HuH-7 (cell line): ENCODE results near the gene CHPF.

Source experiments
- DNase-seq: peaks from one replicate; pipeline ENCODE4 v3.0.0; 2011; ENCODE audit warnings: low spot score

Gene CHPF

DNA sequence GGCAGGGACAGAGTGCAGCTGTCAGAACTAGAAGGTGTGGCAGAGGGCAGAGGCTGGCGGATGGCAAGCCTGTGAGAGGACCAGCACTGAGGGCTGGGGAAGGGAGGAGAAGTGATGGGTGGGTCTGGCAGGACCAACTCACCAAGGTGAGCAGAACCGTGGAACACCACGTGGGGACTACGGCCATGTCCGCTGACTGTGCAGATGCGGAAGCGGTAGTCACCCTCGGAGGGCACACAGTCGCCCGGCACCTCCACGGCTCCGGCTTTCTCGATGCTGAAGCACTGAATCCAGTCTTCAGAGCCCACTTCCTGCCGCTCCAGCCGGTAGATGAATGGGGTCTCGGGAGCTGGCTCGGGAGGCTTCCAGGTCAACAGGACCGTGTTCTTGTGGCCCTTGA lies 23.5 kb upstream of the CHPF start:
- DNase-seq: no peak

DNA sequence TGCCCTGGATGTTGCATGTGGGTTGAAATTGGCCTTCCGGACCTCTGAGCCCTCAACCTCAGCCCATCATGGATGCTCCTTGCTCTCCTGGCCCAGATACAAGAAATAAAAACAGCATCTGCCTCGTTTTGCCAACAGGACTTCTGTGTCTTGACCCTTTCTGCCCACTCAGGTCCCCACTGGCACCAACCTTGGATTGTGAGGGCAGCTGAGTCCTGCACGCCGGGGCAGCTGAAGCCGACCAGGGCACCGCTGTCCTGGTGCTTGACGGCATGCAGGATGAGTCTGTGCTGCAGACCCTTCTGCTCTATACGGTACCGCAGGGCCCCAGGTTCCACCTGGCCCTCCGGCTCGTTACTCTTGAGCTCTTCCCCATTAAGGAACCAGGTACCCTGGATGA lies 23.0 kb upstream of the CHPF start:
- no peak for DNase-seq

DNA sequence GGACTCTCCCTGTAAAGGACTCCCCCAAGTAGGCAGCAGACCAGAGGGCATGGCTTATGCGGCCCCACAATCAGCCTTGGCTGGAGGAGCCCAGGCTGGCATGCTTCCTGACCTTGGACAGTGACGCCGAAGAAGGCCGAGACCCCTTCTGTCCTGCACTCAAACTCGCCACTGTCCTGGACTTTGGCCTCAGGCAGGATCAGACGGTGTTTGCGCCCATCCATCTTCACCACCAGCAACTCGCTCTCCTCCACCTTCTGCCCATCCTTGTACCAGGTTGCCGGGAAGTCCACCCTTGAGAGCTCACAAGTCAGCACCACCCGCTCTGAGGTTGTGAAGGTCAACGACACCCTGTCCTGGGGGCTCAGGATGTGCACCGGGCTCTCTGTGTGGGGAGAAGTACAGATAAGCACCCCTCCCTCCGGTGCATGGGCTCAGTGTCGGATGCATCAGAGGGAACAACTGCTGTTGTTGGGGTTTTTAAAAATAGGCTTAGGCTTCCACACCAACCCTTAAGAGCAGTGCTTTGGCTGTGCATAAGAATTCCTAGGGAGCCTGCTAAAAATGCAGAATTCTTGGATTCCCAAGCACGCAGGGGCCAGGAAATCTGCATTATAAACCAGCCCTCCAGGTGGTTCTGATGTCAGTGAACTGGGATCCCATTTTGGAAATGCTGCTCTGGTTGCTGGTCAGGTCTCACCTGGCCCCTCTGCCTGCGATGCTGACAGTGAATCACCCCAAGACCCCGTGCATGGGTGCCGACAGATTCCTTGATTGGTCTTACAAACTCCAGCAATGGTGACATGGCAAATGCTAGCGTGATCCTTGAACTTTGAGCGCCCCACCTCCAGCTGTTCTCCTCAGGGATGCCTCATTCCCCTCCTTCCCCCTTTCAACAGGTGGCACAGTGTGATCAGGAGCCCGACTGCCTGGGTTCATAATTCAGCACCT lies 21.8 kb upstream of the CHPF start:
- no peak for DNase-seq

DNA sequence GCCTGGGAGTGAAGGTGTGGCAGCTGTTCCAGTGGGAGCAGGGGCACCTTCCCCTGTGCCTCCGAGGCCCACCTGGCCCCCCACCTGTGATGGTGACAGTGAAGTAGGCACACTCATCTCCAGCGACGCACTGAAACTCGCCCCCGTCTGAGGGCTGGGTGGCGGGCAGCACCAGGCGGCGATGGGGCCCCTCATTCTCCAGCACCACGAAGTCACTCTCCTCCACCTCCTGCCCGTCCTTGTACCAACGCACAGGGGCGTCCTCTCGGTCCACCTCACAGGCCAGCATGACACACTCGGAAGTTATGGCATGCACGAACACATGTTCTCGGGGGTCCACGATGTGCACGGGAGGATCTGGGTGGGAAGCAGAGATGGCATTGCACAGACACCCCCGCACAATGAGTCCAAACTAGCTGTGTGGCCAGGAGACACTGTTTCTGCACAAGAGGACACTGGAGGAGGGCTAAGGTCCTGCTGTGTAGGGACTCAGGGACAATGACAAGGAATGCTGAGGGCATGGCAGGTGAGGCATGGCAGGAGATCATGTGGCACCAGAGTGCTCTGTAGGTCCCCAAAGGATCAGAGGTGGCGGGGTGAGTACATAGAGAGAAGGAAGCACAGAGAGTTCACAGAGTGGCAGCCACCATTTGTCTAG lies 19.8 kb upstream of the CHPF start:
- no peak for DNase-seq

DNA sequence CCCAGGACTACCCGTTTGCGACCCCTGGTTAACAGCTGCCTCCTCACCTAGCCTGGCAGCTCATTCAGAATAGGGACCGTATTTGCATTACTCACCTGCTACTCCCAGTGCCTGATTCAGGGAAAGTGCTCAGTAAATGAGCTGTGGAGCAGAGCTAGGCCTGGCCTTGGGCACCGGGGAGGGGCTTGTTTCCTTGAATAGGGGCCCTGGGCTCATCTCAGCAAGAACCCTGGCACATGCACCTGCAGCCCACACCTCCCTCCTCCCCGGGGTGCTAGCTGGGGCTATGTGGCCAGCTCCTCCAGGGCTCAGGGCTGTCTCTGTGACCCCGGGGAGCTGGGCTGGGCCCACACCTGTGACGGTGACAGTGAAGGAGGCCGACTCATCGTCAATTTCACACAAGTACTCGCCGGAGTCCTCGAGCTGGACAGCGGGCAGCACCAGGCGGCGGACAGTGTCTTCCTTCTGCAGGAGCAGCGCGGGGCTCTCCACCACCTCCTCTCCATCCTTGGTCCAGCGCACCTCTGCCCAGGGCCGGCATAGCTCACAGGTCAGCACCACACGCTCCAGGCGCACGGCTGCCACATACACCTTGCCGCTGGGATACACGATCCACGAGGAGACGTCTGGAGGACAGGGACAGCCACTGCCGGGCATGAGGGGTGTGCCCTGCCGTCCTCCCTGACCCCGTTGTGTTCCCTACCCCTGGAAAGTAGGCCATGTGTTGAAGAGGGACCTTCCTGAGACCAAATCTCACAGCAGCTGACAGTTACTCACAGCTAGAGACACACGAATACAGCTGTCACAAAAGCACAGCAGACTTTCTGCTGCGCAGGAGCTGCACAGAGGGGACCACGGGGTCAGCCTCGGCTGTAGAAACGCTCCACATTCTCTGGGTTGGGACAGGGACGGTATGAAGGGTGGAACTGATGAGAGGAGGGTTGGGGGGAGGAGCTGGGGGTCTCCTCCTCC lies 18.7 kb upstream of the CHPF start:
- DNase-seq: no peak

DNA sequence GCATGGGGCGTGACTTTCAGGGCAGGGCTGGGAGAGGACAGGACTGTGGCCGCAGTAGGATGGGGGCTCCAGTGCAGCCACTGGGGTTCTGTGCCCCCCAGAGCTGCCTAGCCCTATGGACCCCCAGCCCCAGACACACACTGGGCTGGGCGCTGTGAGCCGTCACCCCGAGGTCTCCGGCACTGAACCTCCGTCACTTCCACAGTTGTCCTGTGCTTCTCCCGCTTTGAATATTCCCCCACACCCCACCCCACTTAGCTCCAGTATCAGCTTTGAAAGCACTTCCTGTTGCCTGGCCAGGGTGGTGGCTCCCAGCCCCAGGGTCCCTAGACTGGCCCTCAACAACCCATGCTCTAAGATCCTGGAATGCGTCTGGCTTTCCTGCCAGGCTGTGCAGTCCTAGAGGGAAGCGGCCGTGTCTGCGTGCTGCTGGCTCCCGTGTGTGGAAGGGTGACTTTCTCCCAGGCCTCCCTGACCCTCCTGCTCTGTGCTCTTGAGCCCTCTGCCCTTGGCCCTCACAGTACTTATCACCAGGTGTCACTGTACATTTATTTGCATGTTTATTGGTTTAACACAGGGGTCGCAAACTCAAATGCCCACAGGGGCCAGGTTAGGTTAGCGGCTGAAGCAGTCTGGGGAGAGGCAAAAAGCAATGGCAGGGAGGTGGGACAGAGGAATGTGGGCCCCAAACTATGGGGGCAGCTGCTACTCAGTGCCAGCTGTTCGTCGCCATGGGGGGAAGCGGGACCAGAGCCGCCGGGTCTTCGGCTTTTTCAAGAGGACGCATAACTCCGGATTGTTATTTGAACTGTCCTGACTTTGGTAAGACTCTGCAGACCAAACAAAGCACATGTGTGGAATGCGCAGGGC lies 17.8 kb upstream of the CHPF start:
- DNase-seq: no peak

DNA sequence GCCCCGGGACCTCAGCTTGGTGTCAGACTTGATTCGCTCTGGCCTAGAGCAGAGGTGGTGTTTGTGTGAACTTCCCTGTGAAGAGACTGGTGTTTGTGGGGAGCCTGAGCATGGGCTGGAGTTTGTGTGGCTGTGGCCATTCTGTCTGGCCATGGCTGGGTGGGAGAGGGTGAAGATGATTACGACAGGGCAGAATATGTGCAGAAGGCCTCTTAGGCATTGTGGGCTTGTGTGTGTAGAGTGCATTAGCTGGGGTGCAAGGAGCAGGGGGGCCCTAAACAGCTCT lies 17.2 kb upstream of the CHPF start:
- no peak for DNase-seq

DNA sequence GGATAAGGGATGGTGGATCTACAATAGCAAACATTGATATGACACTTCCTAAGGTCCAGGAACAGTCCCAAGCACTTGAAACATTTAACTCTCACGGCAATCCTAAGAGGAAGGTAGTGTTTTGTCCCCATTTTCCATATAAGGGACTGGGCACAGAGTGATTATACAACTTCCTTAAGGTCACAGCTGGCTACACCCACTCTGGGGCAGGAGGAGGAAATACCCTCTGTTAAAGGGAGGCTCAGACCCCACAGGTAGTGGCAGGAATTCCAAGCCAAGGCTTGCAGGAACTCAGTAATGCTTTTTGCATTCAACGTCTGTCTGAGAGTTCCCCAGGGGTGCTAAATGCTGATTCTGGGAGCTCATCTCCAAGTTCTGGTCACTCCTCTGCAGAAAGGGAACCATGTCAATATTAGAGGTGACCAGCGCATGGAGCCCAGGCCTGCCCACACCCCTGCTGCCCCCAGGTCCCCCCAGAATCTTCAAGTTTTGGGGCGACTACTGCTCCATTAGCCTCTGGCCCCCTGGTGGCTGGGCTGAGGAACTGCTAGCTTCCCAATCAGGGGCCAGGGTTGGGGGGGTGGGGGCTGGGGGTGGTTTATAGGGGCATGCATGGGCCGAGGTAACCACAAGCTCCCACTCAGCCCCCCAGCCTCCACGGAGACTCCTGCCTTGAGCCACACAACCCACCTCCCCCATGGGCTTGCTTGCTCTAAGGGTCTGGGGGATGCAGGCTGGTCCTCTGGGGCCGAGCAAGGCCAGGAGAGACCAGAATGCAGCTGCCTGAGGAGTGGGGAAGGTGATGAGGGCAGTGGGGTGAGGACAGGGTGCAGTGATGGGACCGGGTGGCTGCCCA lies 16.7 kb upstream of the CHPF start:
- peak; percentile 78 for DNase-seq

DNA sequence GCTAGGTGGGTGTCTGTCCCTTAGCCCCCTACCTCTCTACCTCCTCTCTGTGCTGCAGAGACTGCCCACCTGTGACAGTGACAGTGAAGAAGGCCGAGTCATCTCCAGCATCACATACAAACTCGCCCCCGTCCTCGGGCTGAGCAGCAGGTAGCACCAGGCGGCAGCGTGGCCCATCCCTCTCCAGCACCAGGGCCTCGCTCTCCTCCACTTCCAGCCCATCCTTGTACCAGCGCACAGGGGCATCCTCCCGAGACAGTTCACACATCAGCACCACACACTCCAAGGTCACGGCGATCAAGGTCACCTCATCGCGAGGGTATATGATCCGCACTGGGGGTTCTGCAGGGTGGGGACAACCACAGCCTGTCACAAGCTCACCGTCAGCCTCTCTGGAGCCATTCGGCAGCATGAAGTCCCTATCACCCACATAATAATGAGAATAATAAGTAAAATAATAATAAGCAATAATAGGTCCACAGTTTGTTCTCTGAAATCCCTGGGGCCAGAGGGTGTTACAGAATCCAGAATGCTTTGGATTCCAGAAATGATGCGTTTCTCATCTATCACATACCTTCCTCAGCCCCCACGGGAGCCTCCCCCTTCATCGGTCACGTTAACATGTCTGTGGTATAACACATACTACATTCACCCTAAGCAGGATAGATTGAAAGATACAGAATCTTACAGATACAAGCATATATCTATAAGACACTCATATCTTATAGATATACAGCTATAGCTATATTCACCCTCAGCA lies 15.7 kb upstream of the CHPF start:
- DNase-seq: no peak

DNA sequence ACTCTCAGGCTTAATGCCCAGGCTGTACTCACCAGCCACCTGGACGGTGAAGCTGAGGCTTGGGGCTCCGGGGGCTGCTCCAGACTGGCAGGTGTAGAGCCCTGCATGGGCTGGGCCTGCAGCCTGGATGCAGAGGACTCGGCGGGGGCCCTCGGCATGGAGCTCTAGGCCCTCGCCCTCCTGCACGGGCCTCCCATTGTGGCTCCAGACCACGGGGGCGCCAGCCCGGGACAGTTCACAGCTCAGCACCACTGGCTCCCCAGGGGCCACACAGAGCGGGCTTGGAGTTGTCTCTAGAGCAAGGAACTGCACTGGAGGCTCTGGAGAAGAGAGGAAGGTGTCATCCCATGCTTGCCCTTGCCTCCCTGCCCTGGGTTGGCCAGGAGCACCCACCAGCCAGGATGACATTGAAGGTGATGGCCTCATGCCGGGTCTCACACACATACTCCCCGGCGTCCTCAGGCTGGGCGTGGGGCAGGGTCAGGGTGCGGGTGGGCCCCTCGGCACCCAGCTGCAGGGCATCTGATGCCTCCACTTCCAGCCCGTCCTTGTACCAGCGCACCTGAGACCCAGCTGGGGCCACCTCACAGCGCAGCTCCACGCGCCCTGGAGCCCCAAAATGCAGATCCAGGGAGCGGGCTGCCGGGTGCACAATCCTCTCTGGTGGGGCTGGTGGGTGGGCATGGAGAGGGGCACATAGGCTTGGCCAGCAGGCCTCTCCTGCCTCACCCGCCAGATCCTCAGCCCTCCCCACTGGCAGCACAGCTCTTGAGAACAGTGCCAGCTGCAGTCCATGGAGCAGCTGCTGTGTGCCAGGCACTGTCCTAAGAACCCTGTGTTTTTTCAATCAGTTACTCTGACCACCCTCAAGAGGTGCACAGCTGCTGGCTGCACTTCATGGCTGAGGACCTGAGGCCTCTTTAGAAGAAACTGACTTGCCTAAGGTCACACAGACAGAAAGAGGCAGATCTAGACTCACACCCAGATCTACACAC lies 14.5 kb upstream of the CHPF start:
- no peak for DNase-seq

DNA sequence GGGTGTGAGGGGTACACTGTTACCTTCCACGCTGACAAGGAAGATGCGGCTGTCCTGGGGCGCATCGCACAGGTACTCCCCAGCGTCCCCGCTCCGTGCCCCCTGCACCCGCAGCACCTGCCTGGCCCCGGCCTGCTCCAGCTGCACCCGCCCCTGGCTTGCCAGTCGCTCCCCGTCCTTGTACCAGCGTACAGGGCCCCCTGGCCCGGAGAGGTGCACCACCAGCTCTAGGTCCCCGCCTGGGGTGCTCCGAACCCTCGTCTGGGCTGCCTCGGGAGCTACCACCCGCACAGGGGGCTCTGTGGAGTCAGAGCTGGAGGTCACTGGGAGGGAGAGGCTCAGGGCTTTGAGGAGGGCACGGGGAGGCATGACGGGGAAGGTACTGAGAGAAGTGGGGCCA lies 13.7 kb upstream of the CHPF start:
- no peak for DNase-seq

DNA sequence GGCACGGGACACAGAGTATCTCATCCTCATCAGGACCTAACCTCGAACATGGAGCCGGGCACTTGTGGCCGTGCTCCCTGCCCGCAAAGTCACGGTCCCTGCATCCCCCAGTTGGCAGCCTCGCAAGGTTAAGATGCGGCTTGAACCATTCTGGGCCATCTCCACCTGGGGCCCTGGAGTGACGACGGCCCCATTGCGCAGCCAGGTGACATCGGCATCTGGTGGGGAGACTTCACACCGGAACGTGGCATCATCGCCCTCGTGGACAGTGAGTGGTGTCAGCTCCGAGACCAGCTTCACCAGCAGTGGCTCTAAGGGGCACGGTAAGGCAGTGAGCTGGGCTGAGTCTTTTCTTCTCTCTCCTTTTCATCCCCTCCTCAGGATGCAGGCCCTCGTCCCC lies 12.8 kb upstream of the CHPF start:
- no peak for DNase-seq

DNA sequence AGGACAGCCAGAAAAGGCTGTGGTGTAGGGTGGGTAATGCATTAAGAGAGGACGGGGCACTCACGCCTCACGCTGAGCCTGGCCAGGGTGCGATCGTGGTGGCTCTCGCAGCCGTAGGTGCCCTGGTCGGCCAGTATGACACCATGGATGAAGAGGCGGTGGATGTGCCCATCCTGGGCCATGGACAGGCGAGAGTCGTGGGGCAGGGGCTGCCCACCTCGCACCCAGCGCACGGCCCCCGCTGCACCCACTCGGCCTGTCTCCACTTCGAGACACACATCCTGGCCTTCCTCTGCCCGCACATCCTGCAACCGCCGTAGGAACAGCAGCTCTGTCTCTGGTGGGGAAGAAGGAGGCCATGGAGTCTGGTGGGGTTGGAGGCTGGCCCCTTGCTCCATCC lies 12.3 kb upstream of the CHPF start:
- DNase-seq: no peak

DNA sequence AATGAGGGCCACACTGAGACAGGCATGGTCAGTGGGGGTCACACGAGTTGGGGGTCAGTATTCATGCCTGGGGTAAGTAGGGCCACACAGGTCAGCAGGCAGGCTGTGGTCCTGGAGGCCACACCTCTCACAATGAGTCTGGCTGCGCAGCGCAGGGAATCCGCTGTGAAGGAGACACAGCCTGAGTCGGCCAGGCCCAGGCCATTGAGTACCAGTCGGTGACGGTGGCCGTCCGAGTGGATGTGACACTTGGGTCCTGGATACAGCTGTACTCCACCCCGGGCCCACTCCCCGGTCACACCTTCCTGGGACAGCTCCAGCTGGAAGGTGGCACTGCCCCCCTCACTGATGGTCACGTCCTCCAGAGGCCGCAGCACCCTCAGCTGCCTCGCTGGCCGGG lies 10.7 kb upstream of the CHPF start:
- no peak for DNase-seq

DNA sequence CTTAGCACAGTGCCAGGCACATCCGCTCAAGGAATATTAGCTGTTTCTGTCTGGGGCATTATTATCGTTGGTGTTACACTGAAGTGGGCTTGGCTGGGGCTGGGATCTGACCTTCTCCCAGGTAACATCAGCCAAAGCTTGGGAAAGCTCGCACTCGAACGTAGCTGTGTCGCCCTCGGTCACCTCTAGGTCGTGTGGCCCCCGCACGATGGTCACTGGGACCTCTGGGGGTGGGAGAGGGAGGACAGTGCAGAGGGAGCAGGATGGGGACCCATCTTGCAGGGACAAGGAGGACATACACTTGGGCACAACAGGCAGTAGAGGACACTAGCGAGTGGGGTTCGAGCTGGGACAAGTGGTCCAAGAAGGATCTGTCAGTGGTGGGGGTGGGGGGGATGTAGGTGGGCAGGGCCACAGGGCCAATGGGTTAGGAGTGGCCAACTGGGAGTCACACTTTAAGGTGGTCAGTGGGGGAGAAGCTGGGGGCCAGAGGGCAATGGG lies 9.9 kb upstream of the CHPF start:
- DNase-seq: no peak

DNA sequence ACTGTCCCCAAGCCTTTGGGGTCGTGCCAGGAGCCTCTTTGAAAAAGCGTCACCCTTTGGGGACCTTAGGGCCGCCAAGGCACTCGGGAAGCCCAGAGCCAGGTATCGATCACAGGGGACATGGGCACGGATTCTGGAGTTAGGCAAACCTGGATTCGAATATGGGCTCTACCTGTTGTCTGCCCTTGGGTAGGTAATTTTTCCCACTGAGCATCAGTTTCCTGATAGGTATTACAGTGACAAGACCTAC lies 9.5 kb upstream of the CHPF start:
- DNase-seq: no peak

DNA sequence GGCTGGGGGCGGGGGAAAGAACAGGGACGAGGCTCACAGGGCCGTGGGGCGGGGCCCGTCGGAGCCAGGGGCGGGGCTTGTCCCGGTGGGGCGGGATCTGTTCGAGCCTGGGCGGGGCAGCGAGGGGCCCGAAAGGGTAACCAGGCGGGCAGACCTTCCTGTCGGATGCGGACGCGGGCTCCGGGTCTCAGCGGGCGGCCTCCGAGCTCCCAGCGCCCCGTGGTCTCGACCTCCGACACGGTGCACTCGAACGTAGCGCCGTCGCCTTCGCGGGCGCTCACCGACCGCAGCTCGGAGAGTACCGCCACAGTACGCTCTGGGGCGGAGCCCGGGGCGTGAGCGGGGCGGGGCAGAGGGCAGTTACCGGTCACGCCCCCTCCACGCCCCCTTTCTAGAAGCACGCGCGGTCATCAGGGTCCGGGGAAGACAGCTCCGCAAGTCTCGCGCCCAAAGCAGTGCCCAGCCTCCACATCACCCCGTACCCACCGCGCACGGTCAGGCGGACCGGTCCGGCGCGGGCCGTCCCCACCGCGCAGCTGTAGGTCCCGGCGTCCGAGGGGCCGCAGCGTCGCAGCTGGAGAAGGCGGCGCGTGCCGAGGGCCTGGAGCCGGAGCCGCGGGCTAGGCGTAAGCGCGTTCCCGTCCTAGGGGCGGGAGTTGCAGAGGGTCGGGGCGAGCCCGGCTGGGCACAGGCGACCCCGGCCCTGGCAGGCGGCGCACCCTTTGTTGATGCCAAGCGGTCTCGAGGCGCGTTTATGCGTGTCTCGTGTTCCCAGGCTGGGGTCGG lies 9.0 kb upstream of the CHPF start:
- peak; percentile 97 for DNase-seq
